ENCODE results near the gene TMEM117. TPM values are rescaled to one million over a fixed set of nuclear protein-coding genes. Genes with fewer than 3 reads are reported as not detected.
A peak's percentile ranks its signal among the peaks of the same experiment; 100 is the strongest.

Gene TMEM117
- total RNA-seq, 1 donor from 2014 or later, result 13.1 TPM

- Histone ChIP-seq H3K4me2 (ENCODE audit: low read length) (no peak overlapping the region), H3K4me1 (ENCODE audit: insufficient read depth, low read length) (no peaks in the 10 kb centered on the region), H3K4me3 (ENCODE audit: insufficient read depth, low read depth, low read length) (no peak overlapping the region), H3K9me3 (ENCODE audit: insufficient read depth, low read depth, low read length) (no peaks in the 10 kb centered on the region), H3K36me3 (ENCODE audit: insufficient read depth, low read length) (no peaks in the 10 kb centered on the region), H2AFZ (ENCODE audit: low read depth, low read length) (no peak overlapping the region), H3K9ac (ENCODE audit: low read length) (no peak overlapping the region), H3K27ac (ENCODE audit: low read depth, low read length) (no peak overlapping the region), H3K79me2 (ENCODE audit: insufficient read depth, low read length) (no peaks in the 10 kb centered on the region), H4K20me1 (ENCODE audit: insufficient read depth, low read length) (no peaks in the 10 kb centered on the region), H3K27me3 (ENCODE audit: insufficient read depth, low read length) (no peaks in the 10 kb centered on the region)
- no peak for DNase-seq (ENCODE audit: low read depth)
- no peak overlapping the region for H3K27ac Mint-ChIP-seq (ENCODE audit: unreplicated experiment)
- TF ChIP-seq CTCF (IDR thresholded peaks at IDR 0.05; ENCODE audit: insufficient read depth, low read depth, low read length) (no peak), EZH2 (IDR thresholded peaks at IDR 0.05; ENCODE audit: insufficient read depth, low read length) (no peak)
- peaks cover 2% of the 10 kb centered on the region for H3K9me3 Mint-ChIP-seq (ENCODE audit: unreplicated experiment)
- FAIRE-seq, result no peak
- H3K4me1 Mint-ChIP-seq (ENCODE audit: low read depth, unreplicated experiment), result no peaks in the 10 kb centered on the region
- peaks cover 5% of the 10 kb centered on the region for H3K36me3 Mint-ChIP-seq (ENCODE audit: low read depth, unreplicated experiment)
- no peaks in the 10 kb centered on the region for H3K27me3 Mint-ChIP-seq (ENCODE audit: low read depth, unreplicated experiment)
- no peak overlapping the region for H3K4me3 Mint-ChIP-seq (ENCODE audit: unreplicated experiment)
These were observed 211.0 kb downstream of the TMEM117 start for GRCh38 chr12:44046732-44047417.

GRCh38 chr12:44052554-44052953 lies 216.7 kb downstream of the TMEM117 start:
- TF ChIP-seq CTCF (IDR thresholded peaks at IDR 0.05; ENCODE audit: insufficient read depth, low read depth, low read length) (no peak), EZH2 (IDR thresholded peaks at IDR 0.05; ENCODE audit: insufficient read depth, low read length) (no peak)

GRCh38 chr12:44053549-44054127 lies 217.8 kb downstream of the TMEM117 start:
- H3K4me1 Mint-ChIP-seq (ENCODE audit: low read depth, unreplicated experiment), result no peaks in the 10 kb centered on the region
- H3K9ac ChIP-seq (ENCODE audit: low read length), result no peak overlapping the region
- no peaks in the 10 kb centered on the region for H3K36me3 ChIP-seq (ENCODE audit: insufficient read depth, low read length)
- H4K20me1 ChIP-seq (ENCODE audit: insufficient read depth, low read length), result no peaks in the 10 kb centered on the region
- H3K27me3 Mint-ChIP-seq (ENCODE audit: low read depth, unreplicated experiment), result no peaks in the 10 kb centered on the region
- no peaks in the 10 kb centered on the region for H3K27me3 ChIP-seq (ENCODE audit: insufficient read depth, low read length)
- peak; percentile 82 for DNase-seq (ENCODE audit: low read depth)
- no peaks in the 10 kb centered on the region for H3K9me3 Mint-ChIP-seq (ENCODE audit: unreplicated experiment)
- no peak overlapping the region for H2AFZ ChIP-seq (ENCODE audit: low read depth, low read length)
- H3K79me2 ChIP-seq (ENCODE audit: insufficient read depth, low read length), result no peaks in the 10 kb centered on the region
- H3K4me1 ChIP-seq (ENCODE audit: insufficient read depth, low read length), result no peaks in the 10 kb centered on the region
- peaks cover 3% of the 10 kb centered on the region for H3K36me3 Mint-ChIP-seq (ENCODE audit: low read depth, unreplicated experiment)
- no peak overlapping the region for H3K4me2 ChIP-seq (ENCODE audit: low read length)
- TF ChIP-seq EZH2 (IDR thresholded peaks at IDR 0.05; ENCODE audit: insufficient read depth, low read length) (no peak), CTCF (IDR thresholded peaks at IDR 0.05; ENCODE audit: insufficient read depth, low read depth, low read length) (no peak)
- H3K4me3 Mint-ChIP-seq (ENCODE audit: unreplicated experiment), result no peak overlapping the region
- no peak overlapping the region for H3K27ac ChIP-seq (ENCODE audit: low read depth, low read length)
- H3K4me3 ChIP-seq (ENCODE audit: insufficient read depth, low read depth, low read length), result no peak overlapping the region
- no peak overlapping the region for H3K27ac Mint-ChIP-seq (ENCODE audit: unreplicated experiment)
- FAIRE-seq, result no peak
- H3K9me3 ChIP-seq (ENCODE audit: insufficient read depth, low read depth, low read length), result no peaks in the 10 kb centered on the region

More at GRCh38 chr12:44052554-44052953, 216.7 kb downstream of the TMEM117 start:
- H3K27me3 ChIP-seq (ENCODE audit: insufficient read depth, low read length), result no peaks in the 10 kb centered on the region
- no peaks in the 10 kb centered on the region for H3K36me3 ChIP-seq (ENCODE audit: insufficient read depth, low read length)
- FAIRE-seq (no peak), DNase-seq (ENCODE audit: low read depth) (no peak)
- no peak overlapping the region for H2AFZ ChIP-seq (ENCODE audit: low read depth, low read length)
- Mint-ChIP-seq H3K9me3 (ENCODE audit: unreplicated experiment) (no peaks in the 10 kb centered on the region), H3K36me3 (ENCODE audit: low read depth, unreplicated experiment) (peaks cover 3% of the 10 kb centered on the region), H3K4me3 (ENCODE audit: unreplicated experiment) (no peak overlapping the region), H3K27ac (ENCODE audit: unreplicated experiment) (no peak overlapping the region), H3K4me1 (ENCODE audit: low read depth, unreplicated experiment) (no peaks in the 10 kb centered on the region), H3K27me3 (ENCODE audit: low read depth, unreplicated experiment) (no peaks in the 10 kb centered on the region)
- H3K4me2 ChIP-seq (ENCODE audit: low read length), result no peak overlapping the region
- H3K9ac ChIP-seq (ENCODE audit: low read length), result no peak overlapping the region
- no peak overlapping the region for H3K4me3 ChIP-seq (ENCODE audit: insufficient read depth, low read depth, low read length)
- no peak overlapping the region for H3K27ac ChIP-seq (ENCODE audit: low read depth, low read length)
- no peaks in the 10 kb centered on the region for H3K4me1 ChIP-seq (ENCODE audit: insufficient read depth, low read length)
- no peaks in the 10 kb centered on the region for H4K20me1 ChIP-seq (ENCODE audit: insufficient read depth, low read length)
- H3K9me3 ChIP-seq (ENCODE audit: insufficient read depth, low read depth, low read length), result no peaks in the 10 kb centered on the region
- H3K79me2 ChIP-seq (ENCODE audit: insufficient read depth, low read length), result no peaks in the 10 kb centered on the region
